GM19238 (cell line): Measurements from ENCODE around the gene PPP1R26.
"Not testable (repeated sequence)": the region's sequence is repeated elsewhere in the genome, so short reads cannot be mapped to it uniquely, and the experiment has no call there.

Experiments
- DNase-seq: peaks from one replicate; pipeline ENCODE4 v3.0.0; 2011; ENCODE audit warnings: low spot score; ENCODE audit not compliant: insufficient read length

PPP1R26 gene

GRCh38 chr9:135479469-135480052 lies at the start of gene PPP1R26:
Gene PPP1R26, plus strand, starts transcription at chr9:135479782. Its CDS starts 4,729 bp downstream, at chr9:135484511.
- no peak for DNase-seq

- DNase-seq, result no peak
Measured at GRCh38 chr9:135437259-135437658, 42.3 kb upstream of the PPP1R26 start.

- DNase-seq, result not testable (repeated sequence)
Measured at GRCh38 chr9:135437696-135438095, 41.9 kb upstream of the PPP1R26 start.

- DNase-seq, result not testable (repeated sequence)
Measured at GRCh38 chr9:135438581-135439232, 40.9 kb upstream of the PPP1R26 start.

GRCh38 chr9:135439514-135439913 lies 40.1 kb upstream of the PPP1R26 start:
- DNase-seq, result not testable (repeated sequence)

GRCh38 chr9:135439916-135440315 lies 39.7 kb upstream of the PPP1R26 start:
- DNase-seq, result no peak

GRCh38 chr9:135440620-135441019 lies 39.0 kb upstream of the PPP1R26 start:
- DNase-seq, result no peak

- DNase-seq, result not testable (repeated sequence)
Measured at GRCh38 chr9:135441105-135442071, 38.2 kb upstream of the PPP1R26 start.

- DNase-seq, result no peak
Measured at GRCh38 chr9:135442075-135442474, 37.5 kb upstream of the PPP1R26 start.

GRCh38 chr9:135443797-135444425 lies 35.7 kb upstream of the PPP1R26 start:
- DNase-seq, result no peak

GRCh38 chr9:135447126-135447525 lies 32.5 kb upstream of the PPP1R26 start:
- no peak for DNase-seq

- no peak for DNase-seq
Measured at GRCh38 chr9:135448663-135449100, 30.9 kb upstream of the PPP1R26 start.

- not testable (repeated sequence) for DNase-seq
Measured at GRCh38 chr9:135449532-135449931, 30.1 kb upstream of the PPP1R26 start.

GRCh38 chr9:135450956-135451355 lies 28.6 kb upstream of the PPP1R26 start:
- no peak for DNase-seq

GRCh38 chr9:135451909-135452308 lies 27.7 kb upstream of the PPP1R26 start:
- not testable (repeated sequence) for DNase-seq

- DNase-seq, result no peak
Measured at GRCh38 chr9:135454737-135455136, 24.8 kb upstream of the PPP1R26 start.

GRCh38 chr9:135455401-135456030 lies 24.1 kb upstream of the PPP1R26 start:
- DNase-seq, result no peak

- DNase-seq, result no peak
Measured at GRCh38 chr9:135456436-135457104, 23.0 kb upstream of the PPP1R26 start.

GRCh38 chr9:135458478-135458877 lies 21.1 kb upstream of the PPP1R26 start:
- not testable (repeated sequence) for DNase-seq

GRCh38 chr9:135461936-135462335 lies 17.6 kb upstream of the PPP1R26 start:
- DNase-seq, result no peak
